Prostate gland (tissue), 2 donors: ENCODE data around the gene CGB2. TPM values are rescaled to one million over a fixed set of nuclear protein-coding genes. Genes with fewer than 3 reads are reported as not detected.
A peak's percentile ranks its signal among the peaks of the same experiment; 100 is the strongest.
"Not testable (repeated sequence)": the region's sequence is repeated elsewhere in the genome, so short reads cannot be mapped to it uniquely, and the experiment has no call there.

Experiments
- DNase-seq: peaks from one replicate; pipeline ENCODE4 v3.0.0-alpha.2; 2019; ENCODE audit warnings: low spot score
- H3K27ac ChIP-seq, 2 donors: fragments of 200-600 bp; sonication (generic); 2 replicates each; pipeline ENCODE4 v1.5.1; 2017 to 2019
- H3K27me3 ChIP-seq: fragments of 200-600 bp; sonication (generic); replicated peaks from 2 replicates; pipeline ENCODE4 v1.5.1; 2019; ENCODE audit not compliant: insufficient read depth
- H3K36me3 ChIP-seq, 2 donors: fragments of 200-600 bp; sonication (generic); 1 replicate in 1 of 2; 2 replicates in 1 of 2; pipeline versions ENCODE4 v1.5.1 to v1.8.1; 2017 to 2019
- H3K4me1 ChIP-seq: fragments of 200-600 bp; sonication (generic); replicated peaks from 2 replicates; pipeline ENCODE4 v1.5.1; 2019
- H3K4me3 ChIP-seq, 2 donors: fragments of 200-600 bp; sonication (generic); 2 replicates each; pipeline ENCODE4 v1.5.1; 2017 to 2019
- H3K9me3 ChIP-seq: fragments of 200-600 bp; sonication (generic); 2 replicates; pipeline ENCODE4 v1.5.1; 2017
- CTCF ChIP-seq, 4 experiments: fragments of 200-600 bp in 2 of 4; fragments of 450-650 bp in 2 of 4; sonication (generic) in 2 of 4; IDR thresholded peaks; 1 replicate in 3 of 4; 2 replicates in 1 of 4; pipeline ENCODE4 v1.5.1; 2016 to 2019; ENCODE audit warnings: antibody characterized with exemption in 4 of 4, mild to moderate bottlenecking in 2 of 4, moderate library complexity in 2 of 4
- POLR2A ChIP-seq: fragments of 450-650 bp; IDR thresholded peaks from one replicate; pipeline ENCODE4 v1.6.1; 2016; ENCODE audit warnings: antibody characterized with exemption, mild to moderate bottlenecking
- POLR2AphosphoS5 ChIP-seq: sonication (generic); formaldehyde crosslinking; IDR thresholded peaks from one replicate; pipeline ENCODE4 v1.6.1; 2017; ENCODE audit warnings: antibody characterized with exemption
- WGBS: methylation state at CpG from one replicate; pipeline ENCODE4 v1.1.5; 2018; 5-methylcytosine and 5-hydroxymethylcytosine counted together
- intact Hi-C: fragments of 100-400 bp; cut with DNase I; formaldehyde crosslinking; loops from one replicate; pipeline ENCODE4 v1.14.2; 2022
- total RNA-seq, 2 donors: library from RNA; depleted of rRNA; stranded (reverse); fragments of >200 nt; gene quantifications; one replicate each; pipeline ENCODE4 v1.1.0, GENCODE V29; 2016

Gene CGB2
- total RNA-seq, 2 donors from 2014 or later: not detected

- H3K4me3 ChIP-seq, H3K27me3 ChIP-seq, H3K27ac ChIP-seq, DNase-seq, H3K4me1 ChIP-seq, intact Hi-C loops, H3K36me3 ChIP-seq, H3K9me3 ChIP-seq: not testable (repeated sequence)
- WGBS: 90% methylated on average over 12 of the region's 14 CpGs
Observed at GRCh38 chr19:49029749-49030148, 1.9 kb upstream of the CGB2 start.

GRCh38 chr19:49030323-49030722 is 1.4 kb upstream of the CGB2 start:
- 92% methylated on average over 6 of the region's 8 CpGs for WGBS
- H3K4me3 ChIP-seq, H3K36me3 ChIP-seq, intact Hi-C loops, H3K27me3 ChIP-seq, H3K9me3 ChIP-seq, H3K4me1 ChIP-seq, H3K27ac ChIP-seq, DNase-seq: not testable (repeated sequence)

GRCh38 chr19:49036815-49037214 is 5.1 kb downstream of the CGB2 start, which contains the start of gene CGB1:
CGB1 (minus strand) TSS chr19:49036895; CDS start chr19:49036711, 184 bp downstream.
- WGBS: 68% methylated on average over 18 of the region's 18 CpGs
- DNase-seq, H3K9me3 ChIP-seq, H3K4me1 ChIP-seq, H3K27ac ChIP-seq, intact Hi-C loops, H3K36me3 ChIP-seq, H3K27me3 ChIP-seq, H3K4me3 ChIP-seq: not testable (repeated sequence)
- TF ChIP-seq CTCF (IDR thresholded peaks at IDR 0.05): peak in 1 of 4 experiments; percentile 11

- H3K36me3 ChIP-seq, intact Hi-C loops, H3K9me3 ChIP-seq, DNase-seq, H3K27ac ChIP-seq, H3K4me3 ChIP-seq, H3K4me1 ChIP-seq, H3K27me3 ChIP-seq: not testable (repeated sequence)
- WGBS: 89% methylated on average over 8 of the region's 8 CpGs
Observed at GRCh38 chr19:49038111-49038510, 6.4 kb downstream of the CGB2 start.

GRCh38 chr19:49038557-49039276 is 7.0 kb downstream of the CGB2 start:
- intact Hi-C loops, H3K4me3 ChIP-seq, H3K36me3 ChIP-seq: not testable (repeated sequence)

GRCh38 chr19:49039736-49040135 is 8.0 kb downstream of the CGB2 start:
- intact Hi-C loops, H3K9me3 ChIP-seq, H3K36me3 ChIP-seq, H3K4me1 ChIP-seq, DNase-seq, H3K27me3 ChIP-seq, H3K4me3 ChIP-seq, H3K27ac ChIP-seq: not testable (repeated sequence)
- 64% methylated on average over 9 of the region's 9 CpGs for WGBS

More at GRCh38 chr19:49038557-49039276, 7.0 kb downstream of the CGB2 start:
- H3K27ac ChIP-seq, H3K9me3 ChIP-seq, H3K27me3 ChIP-seq, H3K4me1 ChIP-seq, DNase-seq: not testable (repeated sequence)
- 81% methylated on average over 26 of the region's 26 CpGs for WGBS

GRCh38 chr19:49042177-49042576 is 10.5 kb downstream of the CGB2 start:
- DNase-seq: no peak
- no peaks in the 10 kb centered on the region for H3K4me1 ChIP-seq
- no peak overlapping the region for H3K27ac ChIP-seq
- H3K36me3 ChIP-seq: no peaks in the 10 kb centered on the region
- TF ChIP-seq CTCF (IDR thresholded peaks at IDR 0.05): no peak
- no peak for TF ChIP-seq POLR2A
- TF ChIP-seq POLR2AphosphoS5: no peak
- H3K4me3 ChIP-seq: no peak overlapping the region
- 65% methylated on average over 17 of the region's 17 CpGs for WGBS
- H3K27me3 ChIP-seq: no peaks in the 10 kb centered on the region
- no peaks in the 10 kb centered on the region for H3K9me3 ChIP-seq
- intact Hi-C loops: no loop called here

GRCh38 chr19:49042666-49043065 is 11.0 kb downstream of the CGB2 start:
- H3K36me3 ChIP-seq, H3K9me3 ChIP-seq, H3K27me3 ChIP-seq, H3K4me1 ChIP-seq, H3K4me3 ChIP-seq, DNase-seq, H3K27ac ChIP-seq, intact Hi-C loops: not testable (repeated sequence)
- 80% methylated on average over 4 of the region's 4 CpGs for WGBS

GRCh38 chr19:49043548-49043947 is 11.9 kb downstream of the CGB2 start, which contains the start of gene CGB5:
CGB5 (plus strand) TSS chr19:49043848; CDS start chr19:49044210, 362 bp downstream.
- DNase-seq: not testable (repeated sequence)
- WGBS: 77% methylated on average over 15 of the region's 15 CpGs

GRCh38 chr19:49049011-49049410 is 17.3 kb downstream of the CGB2 start, which contains the start of gene CGB8:
CGB8 (minus strand) TSS chr19:49049111; CDS start chr19:49048739, 372 bp downstream.
- H3K36me3 ChIP-seq, intact Hi-C loops, H3K9me3 ChIP-seq, H3K27ac ChIP-seq, H3K4me3 ChIP-seq, H3K4me1 ChIP-seq, DNase-seq, H3K27me3 ChIP-seq: not testable (repeated sequence)
- WGBS: 61% methylated on average over 10 of the region's 12 CpGs

More at GRCh38 chr19:49043548-49043947, 11.9 kb downstream of the CGB2 start, which contains the start of gene CGB5:
- H3K36me3 ChIP-seq, H3K4me3 ChIP-seq, H3K4me1 ChIP-seq, H3K9me3 ChIP-seq, H3K27me3 ChIP-seq, intact Hi-C loops, H3K27ac ChIP-seq: not testable (repeated sequence)
